Measurements from ENCODE around the gene SERPINB8.

DNA sequence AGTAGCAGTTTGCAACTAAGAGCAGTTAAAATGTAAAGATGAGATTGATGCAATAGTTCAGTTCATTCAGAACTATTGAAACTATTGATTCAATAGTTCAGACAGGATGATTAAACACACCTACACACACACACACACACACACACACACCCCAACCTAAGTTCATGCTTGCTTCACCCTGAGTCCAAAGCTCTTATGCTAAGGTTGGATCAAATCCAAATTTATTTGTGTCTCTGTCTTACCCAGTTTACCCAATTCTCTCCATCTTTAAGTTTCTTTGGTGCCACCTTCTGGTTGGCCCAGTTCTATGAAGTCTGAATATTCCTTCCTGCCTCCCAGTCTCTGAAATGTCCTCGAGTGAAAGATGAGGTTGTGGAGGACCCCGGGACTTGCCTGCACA is 5.1 kb downstream of the SERPINB8 start:
- no peak for TF ChIP-seq POLR2A (IDR thresholded peaks at IDR 0.05; ENCODE audit: low read depth, low read length)
- no peak for TF ChIP-seq POLR2AphosphoS5 (IDR thresholded peaks at IDR 0.05; ENCODE audit: low read depth, low read length)
- no peak for TF ChIP-seq TAF1 (IDR thresholded peaks at IDR 0.05; ENCODE audit: low read depth, low read length)
- no peak for TF ChIP-seq SPI1 (IDR thresholded peaks at IDR 0.05; ENCODE audit: low read depth, low read length)
- no peak for TF ChIP-seq PAX5 (IDR thresholded peaks at IDR 0.05; ENCODE audit: insufficient read depth, low read length, severe bottlenecking)
- TF ChIP-seq POU2F2 (IDR thresholded peaks at IDR 0.05; ENCODE audit: low read depth, low read length) = no peak

All from GM12891 (cell line).